H9 (cell line): ENCODE results near the gene ALDH1L1. TPM values are rescaled to one million over a fixed set of nuclear protein-coding genes. Genes with fewer than 3 reads are reported as not detected.

Experiments used
- DNase-seq: peaks from one replicate; pipeline ENCODE4 v3.0.0-alpha.2; 2017
- H2AFZ ChIP-seq: one replicate; pipeline ENCODE4 v1.6.1; 2013; ENCODE audit warnings: mild to moderate bottlenecking, low read length, control low read depth, moderate library complexity
- H2AK5ac ChIP-seq: 2 replicates; pipeline ENCODE4 v1.6.1; 2013; ENCODE audit warnings: low read length, control low read depth, mixed read lengths; ENCODE audit not compliant: insufficient read length
- H2BK120ac ChIP-seq: one replicate; pipeline ENCODE4 v1.6.1; 2013; ENCODE audit warnings: low read depth, mild to moderate bottlenecking, low read length, control low read depth, inconsistent platforms; ENCODE audit not compliant: poor library complexity, severe bottlenecking
- H2BK12ac ChIP-seq: 2 replicates; pipeline ENCODE4 v1.6.1; 2013; ENCODE audit warnings: low read length, control low read depth, mixed read lengths, low read depth; ENCODE audit not compliant: insufficient read length
- H2BK15ac ChIP-seq: 2 replicates; pipeline ENCODE4 v1.6.1; 2013; ENCODE audit warnings: low read depth, low read length, control low read depth
- H2BK20ac ChIP-seq: one replicate; pipeline ENCODE4 v1.6.1; 2013; ENCODE audit warnings: low read depth, mild to moderate bottlenecking, low read length, control low read depth, inconsistent platforms; ENCODE audit not compliant: poor library complexity, severe bottlenecking
- H2BK5ac ChIP-seq: 2 replicates; pipeline ENCODE4 v1.6.1; 2013; ENCODE audit warnings: low read length, control low read depth, mixed read lengths; ENCODE audit not compliant: insufficient read length
- H3K14ac ChIP-seq: 2 replicates; pipeline ENCODE4 v1.6.1; 2013; ENCODE audit warnings: low read length, control low read depth; ENCODE audit not compliant: insufficient read depth
- H3K18ac ChIP-seq: 2 replicates; pipeline ENCODE4 v1.6.1; 2013; ENCODE audit warnings: low read depth, mild to moderate bottlenecking, mixed read lengths, low read length, control low read depth; ENCODE audit not compliant: insufficient read length
- H3K23ac ChIP-seq: 2 replicates; pipeline ENCODE4 v1.6.1; 2013; ENCODE audit warnings: low read length, control low read depth, mixed read lengths, low read depth; ENCODE audit not compliant: insufficient read length
- H3K23me2 ChIP-seq: 2 replicates; pipeline ENCODE4 v1.6.1; 2013; ENCODE audit warnings: low read depth, mild to moderate bottlenecking, mixed read lengths, low read length, control low read depth; ENCODE audit not compliant: insufficient read length, poor library complexity, severe bottlenecking
- H3K27ac ChIP-seq: 2 replicates; pipeline ENCODE4 v1.5.1; 2013; ENCODE audit warnings: low read length, control low read depth, mixed read lengths, low read depth; ENCODE audit not compliant: insufficient read length
- H3K27me3 ChIP-seq: 2 replicates; pipeline ENCODE4 v1.6.1; 2013; ENCODE audit warnings: low read length, control low read depth, inconsistent platforms; ENCODE audit not compliant: insufficient read depth
- H3K4ac ChIP-seq: 2 replicates; pipeline ENCODE4 v1.6.1; 2013; ENCODE audit warnings: low read depth, mild to moderate bottlenecking, control low read depth, inconsistent platforms, low read length, moderate library complexity
- H3K4me1 ChIP-seq: 2 replicates; pipeline ENCODE4 v1.6.1; 2013; ENCODE audit warnings: low read length, control low read depth, inconsistent platforms; ENCODE audit not compliant: insufficient read depth
- H3K4me2 ChIP-seq: 2 replicates; pipeline ENCODE4 v1.6.1; 2013; ENCODE audit warnings: low read length, control low read depth, mixed read lengths; ENCODE audit not compliant: insufficient read length, insufficient read depth
- H3K56ac ChIP-seq: 2 replicates; pipeline ENCODE4 v1.6.1; 2013; ENCODE audit warnings: low read depth, mild to moderate bottlenecking, mixed read lengths, low read length, control low read depth; ENCODE audit not compliant: insufficient read length
- H3K79me1 ChIP-seq: 2 replicates; pipeline ENCODE4 v1.6.1; 2013; ENCODE audit warnings: low read depth, mild to moderate bottlenecking, moderate library complexity, low read length, control low read depth, inconsistent platforms; ENCODE audit not compliant: insufficient read depth, poor library complexity, severe bottlenecking
- H3K79me2 ChIP-seq: 2 replicates; pipeline ENCODE4 v1.6.1; 2013; ENCODE audit warnings: low read length, control low read depth, inconsistent platforms; ENCODE audit not compliant: insufficient read depth
- H3K9ac ChIP-seq: 2 replicates; pipeline ENCODE4 v1.6.1; 2013; ENCODE audit warnings: low read length, control low read depth, mixed read lengths; ENCODE audit not compliant: insufficient read length; ENCODE audit errors: extremely low read depth
- H3K9me3 ChIP-seq: one replicate; pipeline ENCODE4 v1.6.1; 2013; ENCODE audit warnings: low read depth, low read length, inconsistent platforms; ENCODE audit not compliant: control insufficient read depth
- H3T11ph ChIP-seq: one replicate; pipeline ENCODE4 v1.6.1; 2013; ENCODE audit warnings: mild to moderate bottlenecking, low read length, control low read depth, inconsistent platforms
- H4K20me1 ChIP-seq: one replicate; pipeline ENCODE4 v1.6.1; 2013; ENCODE audit not compliant: control insufficient read depth, insufficient read length, insufficient read depth
- H4K5ac ChIP-seq: 2 replicates; pipeline ENCODE4 v1.6.1; 2013; ENCODE audit warnings: low read depth, mild to moderate bottlenecking, mixed read lengths, low read length, control low read depth; ENCODE audit not compliant: insufficient read length
- H4K8ac ChIP-seq: replicated peaks from 2 replicates; pipeline ENCODE4 v1.6.1; 2013; ENCODE audit warnings: low read length, control low read depth, mixed read lengths, low read depth; ENCODE audit not compliant: insufficient read length
- H4K91ac ChIP-seq: 2 replicates; pipeline ENCODE4 v1.6.1; 2013; ENCODE audit warnings: low read depth, mild to moderate bottlenecking, moderate library complexity, mixed read lengths, low read length, control low read depth; ENCODE audit not compliant: insufficient read length
- H3K27ac Mint-ChIP-seq, 3 experiments: 2 replicates in 2 of 3; 3 replicates in 1 of 3; pipeline ENCODE4 v1.8.0; 2020 to 2021; ENCODE audit warnings: mixed read lengths in 3 of 3, mild to moderate bottlenecking in 1 of 3, moderate library complexity in 1 of 3
- H3K27me3 Mint-ChIP-seq: 2 replicates; pipeline ENCODE4 v1.8.0; 2021; ENCODE audit warnings: low read depth, mild to moderate bottlenecking, moderate library complexity, mixed read lengths
- H3K36me3 Mint-ChIP-seq, 3 experiments: 2 replicates in 2 of 3; 3 replicates in 1 of 3; pipeline ENCODE4 v1.8.0; 2020 to 2021; ENCODE audit warnings: low read depth in 3 of 3, mixed read lengths in 3 of 3; ENCODE audit not compliant: insufficient read depth in 1 of 3
- H3K4me1 Mint-ChIP-seq, 2 experiments: 2 replicates each; pipeline ENCODE4 v1.8.0; 2020; ENCODE audit warnings: mixed read lengths in 2 of 2
- H3K4me3 Mint-ChIP-seq, 2 experiments: 2 replicates in 1 of 2; 3 replicates in 1 of 2; pipeline ENCODE4 v1.8.0; 2020 to 2021; ENCODE audit warnings: mild to moderate bottlenecking in 2 of 2, mixed read lengths in 2 of 2, moderate library complexity in 1 of 2
- H3K9me3 Mint-ChIP-seq, 2 experiments: 2 replicates in 1 of 2; 3 replicates in 1 of 2; pipeline ENCODE4 v1.8.0; 2020; ENCODE audit warnings: mild to moderate bottlenecking in 2 of 2, mixed read lengths in 2 of 2, moderate library complexity in 1 of 2
- WGBS: extraction: QIAGEN DNeasy Blood & Tissue Kit; methylation state at CpG from one replicate; pipeline ENCODE4 v1.1.7; 2013; ENCODE audit warnings: missing lambda C conversion rate, low lambda C conversion rate, mixed read lengths; ENCODE audit not compliant: insufficient read length; ENCODE audit errors: extremely low coverage; 5-methylcytosine and 5-hydroxymethylcytosine counted together
- total RNA-seq: library from RNA; stranded (reverse); gene quantifications from 2 replicates; pipeline ENCODE4 v1.2.1, GENCODE V29; 2021
- TF ChIP-seq, protein P1 (sequence below): fragments of 200-600 bp; sonication (generic); conservative IDR thresholded peaks from 3 replicates; pipeline ENCODE4 v1.8.0; 2021; ENCODE audit warnings: antibody characterized with exemption, mild to moderate bottlenecking

The ALDH1L1 gene
- total RNA-seq, 1 experiment from 2014 or later = 0.90 TPM

- Histone ChIP-seq H4K5ac (no peak overlapping the region), H3K18ac (no peak overlapping the region), H2BK20ac (no peak overlapping the region), H3K23ac (no peak overlapping the region), H3K9ac (no peak overlapping the region), H3K4me1 (no peaks in the 10 kb centered on the region), H3K79me1 (no peaks in the 10 kb centered on the region), H3K27me3 (no peaks in the 10 kb centered on the region), H3K79me2 (no peaks in the 10 kb centered on the region), H4K8ac (no peak overlapping the region), H3K9me3 (no peaks in the 10 kb centered on the region), H2BK5ac (no peak overlapping the region), H3K4ac (no peak overlapping the region), H3K23me2 (no peaks in the 10 kb centered on the region), H3T11ph (no peak overlapping the region), H3K27ac (no peak overlapping the region), H3K4me2 (no peak overlapping the region), H4K91ac (no peak overlapping the region), H2BK12ac (no peak overlapping the region), H2AFZ (no peak overlapping the region), H2AK5ac (no peak overlapping the region), H2BK120ac (no peak overlapping the region), H4K20me1 (no peaks in the 10 kb centered on the region), H3K56ac (no peak overlapping the region), H3K14ac (no peak overlapping the region), H2BK15ac (no peak overlapping the region)
- H3K27ac Mint-ChIP-seq = no peak overlapping the region; a peak in 1 of 7 replicates
- DNase-seq = no peak
- H3K36me3 Mint-ChIP-seq = peaks cover 0 to 5% (median 0%) of the 10 kb centered on the region in 3 experiments; a peak in 4 of 7 replicates
- no peaks in the 10 kb centered on the region for H3K27me3 Mint-ChIP-seq
- TF ChIP-seq, protein P1, sequence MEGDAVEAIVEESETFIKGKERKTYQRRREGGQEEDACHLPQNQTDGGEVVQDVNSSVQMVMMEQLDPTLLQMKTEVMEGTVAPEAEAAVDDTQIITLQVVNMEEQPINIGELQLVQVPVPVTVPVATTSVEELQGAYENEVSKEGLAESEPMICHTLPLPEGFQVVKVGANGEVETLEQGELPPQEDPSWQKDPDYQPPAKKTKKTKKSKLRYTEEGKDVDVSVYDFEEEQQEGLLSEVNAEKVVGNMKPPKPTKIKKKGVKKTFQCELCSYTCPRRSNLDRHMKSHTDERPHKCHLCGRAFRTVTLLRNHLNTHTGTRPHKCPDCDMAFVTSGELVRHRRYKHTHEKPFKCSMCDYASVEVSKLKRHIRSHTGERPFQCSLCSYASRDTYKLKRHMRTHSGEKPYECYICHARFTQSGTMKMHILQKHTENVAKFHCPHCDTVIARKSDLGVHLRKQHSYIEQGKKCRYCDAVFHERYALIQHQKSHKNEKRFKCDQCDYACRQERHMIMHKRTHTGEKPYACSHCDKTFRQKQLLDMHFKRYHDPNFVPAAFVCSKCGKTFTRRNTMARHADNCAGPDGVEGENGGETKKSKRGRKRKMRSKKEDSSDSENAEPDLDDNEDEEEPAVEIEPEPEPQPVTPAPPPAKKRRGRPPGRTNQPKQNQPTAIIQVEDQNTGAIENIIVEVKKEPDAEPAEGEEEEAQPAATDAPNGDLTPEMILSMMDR = no peak
- peaks cover 8 to 14% of the 10 kb centered on the region in 2 experiments for H3K4me1 Mint-ChIP-seq
- no peaks in the 10 kb centered on the region for H3K9me3 Mint-ChIP-seq
- H3K4me3 Mint-ChIP-seq = no peak overlapping the region
- no CpG with 5 or more reads among the region's 8 CpGs for WGBS
Measured at GRCh38 chr3:126061301-126062032, 118.9 kb downstream of the ALDH1L1 start.
